Superior temporal gyrus (tissue), 1 donor: ENCODE measurements around the gene RALGAPA2.

ENCODE experiments used
- DNase-seq: peaks from one replicate; pipeline ENCODE4 v3.0.0-alpha.2; 2016; ENCODE audit errors: extremely low spot score

The RALGAPA2 gene

GRCh38 chr20:20465252-20465651 lies 247.2 kb downstream of the RALGAPA2 start:
- DNase-seq = peak; percentile 78

- DNase-seq = peak; percentile 76
Observed at GRCh38 chr20:20463933-20464374, 248.5 kb downstream of the RALGAPA2 start.

GRCh38 chr20:20462185-20462584 lies 250.3 kb downstream of the RALGAPA2 start:
- no peak for DNase-seq

GRCh38 chr20:20461551-20461950 lies 250.9 kb downstream of the RALGAPA2 start:
- DNase-seq = no peak

- DNase-seq = no peak
Observed at GRCh38 chr20:20459726-20460125, 252.7 kb downstream of the RALGAPA2 start.

- no peak for DNase-seq
Observed at GRCh38 chr20:20457392-20458126, 254.9 kb downstream of the RALGAPA2 start.

GRCh38 chr20:20456741-20457140 lies 255.7 kb downstream of the RALGAPA2 start:
- no peak for DNase-seq

GRCh38 chr20:20455926-20456325 lies 256.5 kb downstream of the RALGAPA2 start:
- no peak for DNase-seq

GRCh38 chr20:20454850-20455627 lies 257.4 kb downstream of the RALGAPA2 start:
- no peak for DNase-seq

GRCh38 chr20:20454367-20454766 lies 258.1 kb downstream of the RALGAPA2 start:
- no peak for DNase-seq

GRCh38 chr20:20452254-20452676 lies 260.2 kb downstream of the RALGAPA2 start:
- DNase-seq = peak; percentile 97

- peak; percentile 82 for DNase-seq
Observed at GRCh38 chr20:20450521-20450920, 261.9 kb downstream of the RALGAPA2 start.

- no peak for DNase-seq
Observed at GRCh38 chr20:20448881-20449280, 263.6 kb downstream of the RALGAPA2 start.

- no peak for DNase-seq
Observed at GRCh38 chr20:20447196-20447595, 265.2 kb downstream of the RALGAPA2 start.

GRCh38 chr20:20446425-20447015 lies 265.9 kb downstream of the RALGAPA2 start:
- no peak for DNase-seq

GRCh38 chr20:20446001-20446400 lies 266.4 kb downstream of the RALGAPA2 start:
- DNase-seq = no peak

GRCh38 chr20:20443504-20443903 lies 268.9 kb downstream of the RALGAPA2 start:
- no peak for DNase-seq

GRCh38 chr20:20442466-20442865 lies 270.0 kb downstream of the RALGAPA2 start:
- DNase-seq = no peak

- DNase-seq = peak; percentile 50
Observed at GRCh38 chr20:20440886-20441658, 271.4 kb downstream of the RALGAPA2 start.

GRCh38 chr20:20440481-20440880 lies 272.0 kb downstream of the RALGAPA2 start:
- DNase-seq = no peak

- no peak for DNase-seq
Observed at GRCh38 chr20:20439602-20440190, 272.7 kb downstream of the RALGAPA2 start.
